NOMO-1 treated with DMSO at 0.1 percent for 48 hours (cell line): Measurements from ENCODE around the gene IQCF6.
A peak's percentile ranks its signal among the peaks of the same experiment; 100 is the strongest.
"Not testable (repeated sequence)": the region's sequence is repeated elsewhere in the genome, so short reads cannot be mapped to it uniquely, and the experiment has no call there.

Source experiments
- DNase-seq: peaks from one replicate; lab custom pipeline; 2025; ENCODE audit not compliant: unreplicated experiment; lab: John Stamatoyannopoulos, UW

The IQCF6 gene

DNA sequence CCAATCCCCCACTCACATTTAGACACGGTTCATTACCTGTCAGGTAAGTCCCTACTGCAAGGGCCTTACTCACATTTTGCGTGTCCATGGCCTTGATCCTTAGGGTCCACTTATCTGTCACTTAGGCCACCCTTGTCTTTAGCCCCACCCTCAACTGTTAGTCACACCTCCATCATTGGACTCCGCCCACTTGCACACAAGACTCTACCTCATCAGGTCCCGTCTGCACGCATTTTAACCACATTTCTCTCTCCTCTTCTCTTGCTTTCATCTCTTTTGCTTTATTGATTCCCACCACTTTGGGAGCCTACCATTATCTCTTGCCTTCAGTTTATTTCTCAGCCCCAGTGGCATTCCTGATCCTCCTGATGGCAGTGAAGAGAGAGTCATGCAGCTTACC, at the start of gene IQCF6:
Gene IQCF6, minus strand, starts transcription at position 101 of the 400 bp plus-strand sequence. Its CDS starts 13 bp downstream, at position 88.
- DNase-seq, result no peak

DNA sequence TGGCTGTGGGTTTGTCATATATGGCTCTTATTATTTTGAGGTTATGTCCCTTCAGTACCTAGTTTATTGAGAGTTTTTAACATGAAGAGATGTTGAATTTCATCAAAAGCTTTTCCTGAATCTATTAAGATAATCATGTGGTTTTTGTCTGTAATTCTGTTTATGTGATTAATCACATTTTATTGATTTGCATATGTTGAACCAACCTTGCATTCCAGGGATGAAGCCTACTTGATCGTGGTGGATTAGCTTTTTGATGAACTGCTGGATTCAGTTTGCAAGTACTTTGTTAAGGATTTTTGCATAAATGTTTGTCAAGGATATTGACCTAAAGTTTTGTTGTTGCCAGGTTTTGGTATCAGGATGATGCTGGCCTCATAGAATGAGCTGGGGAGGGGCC, 49.3 kb upstream of the IQCF6 start:
- no peak for DNase-seq

DNA sequence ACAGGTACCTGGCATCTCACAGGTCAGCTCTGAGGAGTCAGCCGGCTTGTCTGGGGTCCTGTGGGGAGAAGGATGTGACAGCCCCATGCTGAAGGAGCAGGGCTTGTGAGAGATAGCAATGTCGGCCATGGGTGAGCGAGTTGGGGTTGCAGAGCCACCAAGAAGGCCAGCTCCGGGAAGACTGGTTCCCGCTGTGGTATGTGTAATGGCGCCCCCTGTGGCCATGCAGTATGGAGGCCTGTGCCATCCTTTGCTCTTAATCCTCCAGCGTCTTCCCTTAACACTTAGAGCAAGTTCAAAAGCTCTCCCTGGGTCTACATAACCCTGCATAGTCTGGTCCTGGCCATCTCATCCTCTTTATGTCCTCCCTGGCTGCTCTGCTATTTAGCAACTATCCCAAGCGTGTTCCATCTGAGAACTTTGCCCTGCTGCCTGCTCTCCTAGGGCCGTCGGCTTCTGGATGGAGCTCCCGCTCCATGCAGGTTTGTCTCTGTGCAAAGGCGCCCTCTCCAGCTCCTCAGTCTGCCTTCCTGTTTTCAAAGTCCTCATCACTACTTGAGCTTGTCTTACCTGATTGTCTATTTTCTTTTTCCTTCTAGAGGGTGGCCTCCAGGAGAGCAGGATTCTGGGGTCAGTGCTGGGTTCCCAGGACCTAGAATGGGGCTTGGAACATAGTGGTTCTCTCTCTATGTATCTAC, 40.8 kb upstream of the IQCF6 start:
- no peak for DNase-seq

DNA sequence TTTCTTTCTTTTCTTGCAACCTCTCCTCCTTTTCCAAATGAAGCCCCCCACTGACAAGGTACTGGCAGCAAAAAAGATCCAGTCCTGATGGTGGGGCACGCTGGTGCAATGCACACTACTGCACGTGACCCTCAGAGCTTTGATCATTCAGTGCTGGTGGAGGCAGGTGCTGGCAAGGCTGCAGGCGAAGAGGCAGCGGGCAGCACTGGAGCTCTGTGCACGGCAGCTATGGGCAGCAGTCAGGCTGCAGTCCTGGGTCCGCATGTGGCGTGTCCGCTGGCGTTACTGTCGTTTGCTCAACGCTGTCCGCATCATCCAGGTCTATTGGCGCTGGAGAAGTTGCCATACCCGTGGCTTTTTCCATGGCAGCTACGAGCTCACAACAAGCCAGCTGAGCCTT, 40.1 kb upstream of the IQCF6 start:
- no peak for DNase-seq

DNA sequence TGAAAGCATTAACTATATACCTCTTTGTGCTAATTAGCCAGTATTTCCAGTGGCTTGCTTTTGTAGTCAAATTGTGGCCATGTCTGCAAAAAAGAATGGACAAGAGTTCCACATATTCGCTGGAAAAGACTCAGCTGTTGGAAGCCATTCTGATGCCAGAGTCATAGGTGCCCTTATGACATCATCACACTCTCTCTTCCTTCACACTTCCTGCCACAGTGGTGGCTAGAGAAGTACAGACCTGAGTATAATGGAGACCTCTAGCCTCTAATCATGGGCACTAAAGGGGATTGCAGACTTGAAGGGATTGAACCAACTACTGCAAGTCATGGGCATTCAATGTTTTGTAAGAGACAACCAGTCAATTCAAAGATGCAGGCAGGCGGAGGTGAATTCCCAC, 38.3 kb upstream of the IQCF6 start:
- no peak for DNase-seq

DNA sequence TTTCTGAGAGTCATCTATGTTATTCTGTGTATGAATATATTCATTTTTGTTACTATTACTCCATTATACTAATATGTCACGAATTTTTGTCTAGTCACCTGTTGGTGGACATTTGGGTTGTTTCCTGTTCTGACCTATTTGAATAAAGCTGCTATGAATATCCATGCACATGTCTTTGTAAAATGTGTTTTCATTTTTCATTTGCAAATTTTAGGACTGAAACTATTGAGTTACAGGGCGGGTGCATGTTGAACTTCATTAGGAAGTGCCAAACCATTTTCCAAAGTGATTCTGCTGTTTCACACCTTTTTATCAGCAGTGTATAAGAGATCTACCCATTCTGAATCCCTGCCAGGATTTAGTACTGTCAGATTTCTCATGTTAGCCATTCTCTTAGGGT, 37.7 kb upstream of the IQCF6 start:
- DNase-seq, result no peak

DNA sequence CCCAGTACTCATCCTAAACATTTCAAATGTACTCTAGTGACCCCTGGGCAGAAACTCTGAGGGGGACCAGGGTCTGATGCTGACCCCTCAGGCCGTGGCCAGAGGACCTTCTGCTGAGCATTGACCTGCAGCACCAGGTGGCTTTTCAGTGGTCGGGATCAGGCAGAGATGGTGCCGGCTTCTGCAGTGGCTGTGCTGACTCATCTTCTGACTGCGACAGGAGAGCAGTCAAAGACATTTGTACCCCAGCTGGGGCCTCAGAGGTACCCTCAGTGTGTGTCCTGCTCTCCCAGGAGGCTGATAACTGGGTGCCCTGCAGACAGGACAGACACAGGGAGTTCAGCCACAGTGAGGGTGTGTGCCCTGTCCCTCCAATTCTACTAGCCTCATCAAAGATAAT, 36.6 kb upstream of the IQCF6 start:
- no peak for DNase-seq

DNA sequence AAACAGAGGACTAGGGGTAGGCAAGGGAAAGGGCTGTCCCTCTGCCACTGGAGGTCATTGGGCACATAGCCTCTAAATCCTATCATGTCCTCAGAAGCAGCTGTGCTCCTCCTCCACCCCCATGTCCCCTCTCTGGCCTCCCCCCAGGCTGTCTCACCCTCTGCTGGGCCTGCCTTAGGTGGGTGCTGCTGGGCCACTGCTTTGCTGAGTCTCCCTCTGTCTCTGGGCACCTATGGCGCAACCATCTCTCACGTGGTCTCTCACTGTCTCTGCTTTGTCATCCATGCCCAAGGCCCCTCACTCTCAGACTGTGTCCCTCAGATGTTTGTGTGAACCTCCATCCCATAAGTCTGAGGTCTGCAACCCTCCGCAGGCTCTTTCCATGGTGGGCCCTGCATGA, 35.0 kb upstream of the IQCF6 start:
- DNase-seq, result no peak

DNA sequence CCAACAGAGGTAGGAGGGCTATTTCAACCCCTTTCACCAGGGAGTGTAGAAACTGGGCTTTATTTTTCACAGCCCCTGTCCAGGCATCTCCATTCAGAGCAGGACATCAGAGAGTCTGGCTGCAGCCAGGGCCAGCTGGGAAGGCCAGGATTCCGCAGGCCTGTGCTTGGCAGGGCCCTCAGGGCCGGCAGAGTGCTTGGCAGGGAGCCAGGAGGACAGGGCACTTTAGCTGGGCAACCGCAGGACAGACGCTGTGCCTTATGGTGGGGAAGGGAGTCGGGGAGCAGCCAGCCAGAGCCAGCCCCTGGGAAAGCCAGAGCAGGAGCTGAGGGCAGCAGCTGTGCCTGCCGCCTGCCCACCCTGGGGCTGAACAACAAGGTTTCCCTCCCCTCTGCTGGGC, 34.5 kb upstream of the IQCF6 start:
- no peak for DNase-seq

DNA sequence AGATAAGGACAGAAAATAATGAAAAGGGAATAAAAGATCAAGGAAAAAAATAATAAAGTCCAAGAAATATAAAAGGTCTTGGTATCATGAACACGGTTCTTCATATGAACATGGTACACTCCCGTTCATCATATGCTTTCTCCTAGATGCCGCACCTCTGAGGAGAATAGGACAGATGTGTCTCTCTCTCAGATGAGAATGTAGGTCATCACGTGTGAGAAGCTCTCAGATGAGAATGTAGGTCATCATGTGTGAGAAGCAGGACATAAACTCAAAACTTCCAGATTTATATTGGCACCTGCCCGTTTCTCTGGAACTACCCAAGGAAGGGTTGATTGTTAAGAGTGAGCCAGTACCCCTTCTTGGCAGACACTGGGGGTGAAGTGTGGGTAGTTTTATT, 29.9 kb upstream of the IQCF6 start:
- no peak for DNase-seq

DNA sequence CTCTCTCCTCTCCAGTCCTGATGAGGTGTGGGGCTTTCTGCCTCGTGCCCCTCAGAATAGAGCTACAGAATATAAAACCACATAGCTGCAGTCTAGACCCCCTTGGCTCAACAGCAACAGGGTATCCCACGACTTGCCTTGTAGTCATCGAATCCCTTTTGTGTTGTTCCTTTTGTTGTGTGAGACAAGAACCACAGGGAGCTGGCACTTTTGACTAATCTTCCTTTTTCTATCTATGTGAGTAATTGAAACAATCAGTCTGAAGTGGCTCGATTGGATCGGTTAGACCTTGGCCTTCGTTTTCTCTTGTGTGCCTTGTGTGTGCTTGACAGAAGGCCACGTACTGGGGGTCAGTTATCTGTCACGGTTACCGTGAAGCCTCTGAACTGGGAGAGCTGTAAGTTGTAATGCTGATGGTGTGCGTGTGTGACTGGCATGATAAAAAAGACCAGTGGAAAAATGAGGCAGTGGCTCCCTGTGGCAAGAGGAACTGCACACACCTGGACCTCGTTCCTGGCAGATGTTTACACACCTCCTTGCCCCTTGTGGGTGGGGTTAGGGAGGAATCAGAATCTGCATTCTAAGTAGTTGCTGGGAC, 23.2 kb upstream of the IQCF6 start:
- no peak for DNase-seq

DNA sequence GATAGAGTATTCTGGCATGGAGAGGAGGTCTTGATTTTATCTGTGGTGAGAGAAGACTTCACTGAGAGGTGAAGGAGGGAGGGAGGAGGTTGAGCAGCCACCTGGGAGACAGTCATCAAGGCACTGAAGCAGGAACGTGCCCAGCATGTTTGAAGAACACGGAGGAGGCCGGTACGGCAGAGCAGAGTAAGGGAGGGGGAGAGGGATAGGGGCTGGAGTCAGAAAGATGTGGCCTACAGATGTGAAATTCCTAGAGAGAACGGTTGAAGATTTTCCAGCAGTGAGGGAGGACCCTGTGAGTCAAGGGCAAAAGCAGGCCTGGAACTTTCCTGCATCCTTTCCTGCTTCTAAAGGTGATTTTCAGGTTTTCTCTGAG, 21.7 kb upstream of the IQCF6 start:
- no peak for DNase-seq

DNA sequence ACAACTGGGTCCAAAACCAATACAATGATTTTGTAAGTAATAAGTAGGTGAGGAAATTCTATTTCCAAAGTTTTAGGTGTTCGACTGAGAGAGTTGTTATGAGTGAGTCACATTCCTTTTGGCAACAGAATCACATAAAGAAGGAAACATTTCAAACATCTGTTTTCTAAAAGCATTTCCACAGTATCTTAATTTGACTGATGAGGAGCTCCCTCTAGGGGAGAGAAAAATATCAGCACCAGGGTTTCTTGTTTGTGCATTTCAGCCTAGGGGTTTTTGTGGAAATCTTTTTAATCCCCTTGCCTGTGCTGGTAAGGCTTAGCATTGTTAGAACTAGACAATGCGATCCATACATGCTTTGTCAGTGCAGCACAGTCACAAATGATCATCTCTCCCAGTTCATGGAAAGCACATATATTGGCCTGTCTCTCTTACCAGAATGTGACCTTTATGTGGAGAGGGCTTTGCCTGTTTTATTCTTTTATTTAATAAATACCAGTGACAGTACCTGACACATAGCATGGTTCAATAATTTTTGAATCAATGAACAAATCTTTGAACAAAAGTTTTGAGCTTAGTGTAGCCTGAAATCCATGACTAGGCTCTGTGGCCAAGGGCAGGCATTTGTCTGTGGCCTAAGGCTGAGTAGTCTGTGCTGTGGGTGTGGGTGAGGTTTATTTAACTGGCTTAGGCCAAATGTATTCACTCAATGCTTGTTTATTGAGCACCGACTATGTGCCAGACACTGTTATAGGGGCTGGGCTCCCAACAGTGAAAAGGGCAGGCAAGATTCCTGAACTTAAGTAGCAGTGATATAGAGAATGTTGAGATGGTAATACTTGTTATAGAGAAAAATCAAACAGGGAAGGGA, 21.1 kb upstream of the IQCF6 start:
- peak; percentile 56 for DNase-seq

DNA sequence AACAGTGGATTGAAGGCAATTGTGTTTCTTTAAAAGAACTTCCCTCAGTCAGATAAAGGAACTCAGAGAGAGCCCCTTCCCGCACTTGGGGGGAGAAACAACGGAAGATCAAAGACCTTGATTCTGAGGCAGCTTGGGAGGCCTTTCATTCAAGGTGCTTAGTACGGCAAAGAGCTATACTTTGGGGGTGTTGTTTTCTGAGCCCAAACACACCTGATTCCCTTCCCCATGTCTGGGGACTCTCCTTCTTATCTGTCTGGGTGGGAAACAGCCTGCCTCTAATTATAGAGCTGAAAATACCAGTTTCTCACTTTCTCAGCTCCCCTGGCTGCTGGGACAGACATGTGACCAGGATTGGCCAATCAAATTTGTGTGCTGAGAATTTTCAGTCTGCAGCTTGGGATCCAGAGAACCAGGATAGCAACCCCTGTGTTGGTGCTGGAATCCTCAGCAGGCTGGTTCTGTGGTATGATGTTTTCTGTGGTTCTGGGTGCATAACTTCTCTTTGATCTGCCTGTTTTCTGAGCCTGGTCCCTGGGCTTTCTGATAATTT, 19.4 kb upstream of the IQCF6 start:
- no peak for DNase-seq

DNA sequence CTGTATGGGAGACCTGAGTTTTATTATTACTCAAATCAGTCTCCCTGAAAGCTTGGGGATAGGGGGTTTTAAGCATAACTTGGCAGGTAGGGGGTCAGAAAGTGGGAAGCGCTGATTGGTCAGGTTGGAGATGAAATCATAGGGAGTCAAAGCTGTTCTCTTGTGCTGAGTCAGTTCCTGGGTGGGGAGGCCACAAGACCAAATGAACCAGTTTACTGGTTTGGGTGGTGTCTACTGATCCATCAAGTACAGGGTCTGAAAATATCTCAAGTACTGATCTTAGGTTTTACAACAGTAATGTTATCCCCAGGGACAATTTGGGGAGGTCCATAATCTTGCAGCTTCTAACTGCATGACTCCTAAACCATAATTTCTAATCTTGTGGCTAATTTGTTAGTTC, 17.8 kb upstream of the IQCF6 start:
- DNase-seq, result no peak

DNA sequence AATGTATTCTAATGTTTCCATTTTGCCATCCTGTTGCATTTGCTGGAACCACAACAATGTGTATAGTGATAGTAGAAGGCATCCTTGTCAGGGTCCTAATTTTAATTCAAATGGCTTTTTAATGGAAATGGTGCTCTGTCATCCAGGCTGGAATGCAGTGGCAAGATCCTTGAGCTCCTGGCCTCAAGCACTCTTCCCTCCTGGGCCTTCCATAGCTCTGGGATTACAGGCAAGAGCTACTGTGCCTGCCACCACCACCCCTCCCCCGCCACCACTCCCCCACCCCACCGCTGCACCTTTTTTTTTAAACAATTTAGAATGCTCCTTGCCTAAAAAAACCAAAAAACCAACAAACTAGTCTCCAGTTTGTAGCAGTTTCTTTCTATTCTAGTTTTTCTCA, 15.2 kb upstream of the IQCF6 start:
- no peak for DNase-seq

DNA sequence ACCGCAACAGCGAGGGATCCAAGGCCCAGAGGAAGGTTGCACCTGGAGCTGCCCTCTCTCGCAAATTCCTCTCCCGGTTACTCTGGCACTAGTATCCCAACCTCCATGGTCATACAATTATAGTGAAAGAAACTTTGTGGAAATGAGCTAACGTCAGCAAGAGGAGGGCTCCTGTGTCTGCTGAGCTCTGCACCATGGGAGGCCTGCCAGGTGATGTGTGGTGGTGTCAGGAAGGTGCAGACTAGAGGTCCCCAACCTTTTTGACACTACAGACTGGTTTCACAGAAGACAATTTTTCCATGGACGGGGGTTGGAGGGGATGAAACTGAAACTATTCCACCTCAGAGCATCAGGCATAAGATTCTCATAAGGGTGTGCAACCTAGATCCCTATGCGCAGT, 13.2 kb upstream of the IQCF6 start:
- DNase-seq, result no peak

DNA sequence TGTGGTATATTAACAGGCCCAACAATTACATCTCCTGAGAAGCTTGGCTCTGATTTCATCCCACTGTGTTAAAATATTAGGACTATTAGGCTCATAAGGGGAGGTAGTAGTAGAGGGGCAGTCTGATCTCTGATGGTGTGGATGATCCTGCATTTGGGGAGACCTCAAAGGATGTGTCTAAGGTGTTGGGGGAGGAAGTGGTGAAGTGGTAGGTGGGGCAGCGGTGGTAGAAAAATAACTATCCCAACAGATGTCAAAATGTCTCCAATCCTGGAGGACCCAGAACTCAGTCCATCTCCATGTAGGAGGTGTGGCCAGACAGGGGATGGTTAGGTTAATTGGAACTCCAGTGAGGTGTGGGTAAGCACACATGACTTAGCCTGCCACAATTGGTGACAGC, 10.4 kb upstream of the IQCF6 start:
- no peak for DNase-seq

DNA sequence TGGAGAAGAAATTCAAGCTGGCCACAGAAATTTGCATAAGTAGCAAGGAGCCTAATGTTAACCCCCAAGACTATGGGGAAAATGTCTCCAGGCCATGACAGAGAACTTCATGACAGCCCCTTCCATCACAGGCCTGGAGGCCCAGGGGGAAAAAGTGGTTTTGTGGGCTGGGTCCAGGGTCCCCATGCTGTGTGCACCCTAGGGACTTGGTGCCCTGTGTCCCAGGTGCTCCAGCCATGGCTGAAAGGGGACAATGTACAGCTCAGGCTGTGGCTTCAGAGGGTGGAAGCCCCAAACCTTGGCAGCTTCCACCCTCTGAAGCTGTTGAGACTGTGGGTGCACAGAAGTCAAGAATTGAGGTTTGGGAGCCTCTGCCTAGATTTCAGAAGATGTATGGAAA, 8.5 kb upstream of the IQCF6 start:
- DNase-seq, result not testable (repeated sequence)

DNA sequence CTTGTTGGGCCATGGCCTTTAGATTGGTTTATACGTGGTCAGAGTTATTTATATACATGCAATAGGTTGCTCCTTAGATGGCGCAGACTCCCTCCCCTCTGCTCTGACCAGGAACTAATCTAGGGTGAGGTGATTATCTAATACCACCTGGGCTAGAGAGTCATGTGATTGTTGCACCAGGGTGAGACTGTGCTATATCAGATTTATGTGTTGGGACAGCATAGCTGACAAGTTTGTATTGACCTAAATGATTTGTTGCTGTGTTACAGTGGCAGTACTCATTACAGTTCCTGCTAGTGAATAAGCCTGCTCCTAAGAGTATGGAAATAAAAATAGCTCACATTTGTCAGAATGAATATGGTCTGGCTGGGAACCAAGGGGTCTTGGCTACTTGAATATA, 7.2 kb upstream of the IQCF6 start:
- no peak for DNase-seq

DNA sequence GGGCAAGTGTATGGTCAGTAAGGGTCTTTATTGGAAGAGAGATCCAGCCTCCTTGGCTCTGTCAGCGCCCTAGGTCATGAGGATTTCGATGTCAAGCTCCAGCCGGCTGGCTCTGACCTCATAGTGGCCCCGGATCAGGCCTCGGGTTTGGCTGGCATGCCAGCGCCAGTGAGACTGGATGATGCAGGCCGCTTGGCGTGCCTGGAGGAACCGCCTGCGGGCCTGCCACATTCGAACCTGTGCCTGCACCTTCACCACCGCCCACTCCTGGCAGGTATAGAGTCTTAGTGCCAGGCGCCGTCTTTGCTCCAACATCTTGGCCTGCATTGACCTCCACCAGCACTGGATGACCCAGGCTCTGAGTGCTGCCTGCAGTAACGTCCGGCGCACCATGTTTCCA, 483 bp downstream of the IQCF6 start:
- no peak for DNase-seq

DNA sequence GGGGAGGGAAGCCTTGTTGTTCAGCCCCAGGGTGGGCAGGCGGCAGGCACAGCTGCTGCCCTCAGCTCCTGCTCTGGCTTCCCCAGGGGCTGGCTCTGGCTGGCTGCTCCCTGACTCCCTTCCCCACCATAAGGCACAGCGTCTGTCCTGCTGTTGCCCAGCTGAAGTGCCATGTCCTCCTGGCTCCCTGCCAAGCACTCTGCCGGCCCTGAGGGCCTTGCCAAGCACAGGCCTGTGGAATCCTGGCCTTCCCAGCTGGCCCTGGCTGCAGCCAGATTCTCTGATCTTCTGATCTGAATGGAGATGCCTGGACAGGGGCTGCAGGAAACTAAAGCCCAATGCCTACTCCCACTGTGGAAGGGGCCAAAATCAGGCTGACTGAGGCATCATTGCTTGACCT, 1.1 kb downstream of the IQCF6 start:
- no peak for DNase-seq
